GM19328 (cell line): Measurements from ENCODE around the gene NEUROD1.
"Not testable (repeated sequence)": the region's sequence is repeated elsewhere in the genome, so short reads cannot be mapped to it uniquely, and the experiment has no call there.

ENCODE experiments used
- ATAC-seq: cut with Tn5 transposase; IDR thresholded peaks from one replicate; pipeline ENCODE4 v1.9.1; 2021; ENCODE audit warnings: mild to moderate bottlenecking, moderate library complexity; ENCODE audit not compliant: unreplicated experiment

The NEUROD1 gene

GRCh38 chr2:181680055-181680936 is at the start of gene NEUROD1:
NEUROD1 (minus strand) TSS chr2:181680517; CDS start chr2:181678860, 1,657 bp downstream.
- no peak for ATAC-seq

GRCh38 chr2:181725476-181725875 is 45.2 kb upstream of the NEUROD1 start:
- no peak for ATAC-seq

- ATAC-seq = no peak
These were observed 44.3 kb upstream of the NEUROD1 start for GRCh38 chr2:181724662-181725061.

DNA sequence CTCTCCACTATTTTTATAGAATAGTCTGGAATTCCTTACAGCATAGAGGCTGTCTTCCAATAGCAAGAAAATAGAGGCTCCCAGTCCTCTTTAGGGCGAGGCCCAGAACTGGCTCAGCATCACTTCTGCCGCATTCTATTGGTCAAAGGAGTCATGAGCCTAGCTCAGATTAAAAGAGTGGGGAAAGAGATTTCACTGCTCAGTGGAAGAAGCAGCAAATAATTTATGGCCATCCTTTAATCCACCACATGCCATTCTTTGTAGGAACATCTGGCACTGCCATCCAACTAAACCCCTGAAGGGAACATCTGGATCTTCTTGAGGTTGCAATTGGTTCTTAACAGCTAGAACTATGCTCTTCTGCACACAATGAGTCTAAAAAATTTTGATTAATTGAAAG is 43.4 kb upstream of the NEUROD1 start:
- no peak for ATAC-seq

DNA sequence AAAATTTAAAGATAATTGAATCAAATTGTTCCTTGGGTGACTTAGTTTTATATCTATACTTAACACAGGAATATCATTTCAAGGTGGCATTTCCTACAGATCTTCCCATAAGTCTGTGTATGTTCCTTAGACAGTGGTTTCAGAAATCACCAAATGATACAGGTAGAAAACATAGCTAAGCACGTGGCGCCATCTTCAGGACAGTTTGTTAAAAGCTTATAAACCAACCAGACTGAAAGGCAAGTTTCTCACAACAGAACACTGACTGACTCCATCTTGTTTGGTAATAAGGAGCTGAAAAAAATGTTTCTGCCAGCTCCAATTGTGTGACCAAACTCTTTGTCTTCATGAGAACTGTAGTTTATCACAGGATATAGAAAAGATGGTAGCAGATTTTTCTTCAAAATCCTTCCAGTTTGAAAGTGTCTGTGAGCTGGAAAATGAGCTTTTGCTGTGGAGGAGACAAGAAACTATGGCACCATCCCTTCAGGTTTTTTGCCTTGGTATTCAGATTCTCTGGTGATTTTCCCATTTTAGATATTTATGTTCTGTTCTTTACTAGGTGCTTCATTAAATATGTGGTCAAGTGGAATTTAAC is 34.8 kb upstream of the NEUROD1 start:
- ATAC-seq = no peak

DNA sequence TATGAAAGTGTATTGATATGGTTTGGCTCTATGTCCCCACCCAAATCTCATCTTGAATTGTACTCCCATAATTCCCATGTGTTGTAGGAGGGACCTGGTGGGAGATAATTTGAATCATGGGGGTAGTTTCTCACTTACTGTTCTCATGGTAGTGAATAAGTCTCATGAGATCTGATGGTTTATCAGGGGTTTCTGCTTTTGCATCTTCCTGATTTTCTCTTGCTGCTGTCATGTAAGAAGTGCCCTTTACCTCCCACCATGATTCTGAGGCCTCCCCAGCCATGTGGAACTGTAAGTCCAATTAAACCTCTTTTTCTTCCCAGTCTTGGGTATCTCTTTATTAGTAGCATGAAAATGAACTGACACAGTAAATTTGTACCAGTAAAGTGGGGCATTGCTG is 30.7 kb upstream of the NEUROD1 start:
- not testable (repeated sequence) for ATAC-seq

DNA sequence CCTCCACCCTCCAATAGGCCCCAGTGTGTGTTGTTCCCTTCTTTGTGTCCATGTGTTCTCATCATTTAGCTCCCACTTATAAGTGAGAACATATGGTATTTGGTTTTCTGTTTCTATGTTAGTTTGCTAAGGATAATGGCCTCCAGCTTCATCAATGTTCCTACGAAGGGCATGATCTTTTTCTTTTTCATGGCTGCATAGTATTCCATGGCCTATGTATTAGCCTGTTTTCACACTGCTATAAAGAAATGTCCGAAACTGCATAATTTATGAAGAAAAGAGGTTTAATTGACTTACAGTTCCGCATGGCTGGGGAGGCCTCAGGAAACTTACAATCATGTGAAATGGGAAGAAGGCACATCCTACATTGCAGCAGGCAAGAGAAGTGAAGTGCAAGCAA is 22.2 kb upstream of the NEUROD1 start:
- ATAC-seq = not testable (repeated sequence)

DNA sequence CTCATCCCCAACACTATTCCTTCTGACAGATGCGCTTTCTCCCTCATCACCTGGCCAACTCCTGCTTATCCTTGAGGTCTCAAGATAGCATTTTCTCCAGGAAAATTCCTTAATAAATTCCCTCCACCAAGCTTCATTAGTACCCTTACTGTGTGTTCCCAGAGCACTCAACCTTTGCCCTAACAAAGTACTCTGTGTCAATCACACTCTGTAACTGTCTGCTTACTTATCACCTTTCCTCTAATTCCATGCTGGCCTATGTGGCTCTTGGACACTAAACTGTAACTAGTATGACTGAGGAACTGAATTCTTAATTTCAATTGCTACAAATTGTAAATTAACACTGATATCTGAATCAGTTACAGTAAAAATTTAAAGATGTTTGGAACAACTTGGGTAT is 17.9 kb upstream of the NEUROD1 start:
- no peak for ATAC-seq

DNA sequence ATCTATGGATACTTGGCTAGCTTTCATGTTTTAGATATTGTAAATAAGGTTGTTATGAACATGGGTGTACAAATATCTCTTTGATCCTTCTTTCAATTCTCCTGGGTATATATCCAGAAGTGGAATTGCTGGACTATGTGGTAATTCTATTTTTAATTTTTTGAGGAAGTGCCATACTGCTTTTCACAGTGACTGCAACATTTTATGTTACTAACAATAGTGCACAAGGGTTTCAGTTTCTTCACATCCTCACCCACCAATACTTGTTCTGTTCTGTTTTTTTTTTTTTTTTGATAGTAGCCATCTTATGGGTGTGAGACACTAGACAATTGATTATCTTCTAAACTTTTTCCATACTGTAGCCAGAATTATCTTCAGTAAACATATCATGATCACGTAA is 17.3 kb upstream of the NEUROD1 start:
- ATAC-seq = no peak

GRCh38 chr2:181697126-181697525 is 16.8 kb upstream of the NEUROD1 start:
- ATAC-seq = no peak

- no peak for ATAC-seq
These were observed 14.0 kb upstream of the NEUROD1 start for GRCh38 chr2:181694271-181694670.

DNA sequence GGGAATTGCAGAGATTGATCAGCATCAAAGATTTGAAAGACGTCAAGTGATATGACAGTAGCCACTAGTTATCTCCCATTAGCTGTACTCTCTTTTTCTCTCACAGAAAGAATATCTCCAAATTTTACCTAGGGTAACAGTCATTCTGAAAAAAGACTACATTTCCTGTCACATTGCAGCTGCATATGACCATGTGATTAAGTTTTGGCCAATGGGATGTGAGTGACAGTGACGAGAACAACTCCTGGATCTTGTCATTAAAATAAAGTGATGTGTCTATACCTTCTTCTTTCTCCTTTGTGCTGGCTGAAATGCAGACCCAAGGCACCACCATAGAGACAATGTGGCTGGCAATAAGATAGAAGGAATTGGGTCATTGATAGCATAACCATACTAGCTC is 10.5 kb upstream of the NEUROD1 start:
- ATAC-seq = no peak

GRCh38 chr2:181686576-181687185 is 6.4 kb upstream of the NEUROD1 start:
- ATAC-seq = no peak

DNA sequence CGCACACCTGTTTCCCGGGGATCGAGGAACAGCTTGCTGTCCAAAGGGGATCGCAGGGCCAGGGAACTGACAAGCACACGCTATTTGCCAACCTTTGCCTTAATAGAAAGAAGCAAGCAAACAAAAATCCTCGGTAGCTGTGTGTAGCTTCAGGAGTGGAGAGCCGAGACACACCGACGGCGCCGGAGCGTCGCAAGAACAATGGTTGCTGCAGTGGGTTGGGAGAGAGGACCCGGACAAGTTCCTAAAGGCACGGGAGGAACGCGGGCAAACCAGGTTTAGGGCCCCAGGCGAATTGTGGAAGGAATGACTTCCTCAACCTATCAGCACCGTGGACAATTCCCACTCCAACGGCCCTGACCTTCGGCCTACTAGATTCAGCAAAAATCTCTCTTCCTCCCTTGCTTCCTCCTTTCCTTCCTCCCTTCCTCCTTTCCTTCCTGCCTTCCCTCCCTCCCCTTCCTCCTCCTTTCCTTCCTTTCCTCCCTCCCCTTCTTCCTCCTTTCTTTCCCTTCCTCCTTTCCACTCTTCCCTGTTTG is 4.9 kb upstream of the NEUROD1 start:
- ATAC-seq = no peak

DNA sequence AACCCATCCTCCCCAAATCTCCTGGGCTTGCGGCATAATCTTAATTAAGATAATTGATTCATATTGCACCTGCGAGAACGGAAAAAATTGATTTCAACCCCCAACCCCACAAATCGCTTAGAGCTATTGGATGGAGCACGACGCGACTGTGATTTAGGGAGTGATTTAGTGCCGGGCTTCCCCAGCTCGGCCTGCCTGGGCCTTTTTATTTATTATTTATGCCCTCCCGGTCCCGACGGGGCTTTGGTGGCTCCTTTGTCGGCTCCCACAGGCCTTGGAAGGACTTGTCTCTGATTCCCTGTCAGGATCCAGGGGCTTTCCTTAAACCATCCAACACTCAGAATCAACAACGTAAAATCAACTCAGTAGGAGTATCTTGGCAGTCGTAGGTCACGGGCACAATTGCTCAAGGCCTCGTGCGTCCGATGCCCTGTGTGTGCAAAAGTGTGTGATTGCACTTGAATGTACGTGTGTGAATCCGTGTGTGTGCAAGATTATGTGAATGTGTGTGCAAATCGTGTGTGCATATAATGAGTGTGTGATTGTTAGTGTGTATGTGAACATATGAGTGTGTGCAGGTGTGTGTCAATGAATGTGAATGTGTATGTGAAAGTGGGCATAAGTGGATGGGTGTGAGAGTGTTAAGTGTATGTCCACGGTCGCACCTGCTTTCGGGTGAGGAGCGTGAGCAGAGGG is 4.3 kb upstream of the NEUROD1 start:
- no peak for ATAC-seq

DNA sequence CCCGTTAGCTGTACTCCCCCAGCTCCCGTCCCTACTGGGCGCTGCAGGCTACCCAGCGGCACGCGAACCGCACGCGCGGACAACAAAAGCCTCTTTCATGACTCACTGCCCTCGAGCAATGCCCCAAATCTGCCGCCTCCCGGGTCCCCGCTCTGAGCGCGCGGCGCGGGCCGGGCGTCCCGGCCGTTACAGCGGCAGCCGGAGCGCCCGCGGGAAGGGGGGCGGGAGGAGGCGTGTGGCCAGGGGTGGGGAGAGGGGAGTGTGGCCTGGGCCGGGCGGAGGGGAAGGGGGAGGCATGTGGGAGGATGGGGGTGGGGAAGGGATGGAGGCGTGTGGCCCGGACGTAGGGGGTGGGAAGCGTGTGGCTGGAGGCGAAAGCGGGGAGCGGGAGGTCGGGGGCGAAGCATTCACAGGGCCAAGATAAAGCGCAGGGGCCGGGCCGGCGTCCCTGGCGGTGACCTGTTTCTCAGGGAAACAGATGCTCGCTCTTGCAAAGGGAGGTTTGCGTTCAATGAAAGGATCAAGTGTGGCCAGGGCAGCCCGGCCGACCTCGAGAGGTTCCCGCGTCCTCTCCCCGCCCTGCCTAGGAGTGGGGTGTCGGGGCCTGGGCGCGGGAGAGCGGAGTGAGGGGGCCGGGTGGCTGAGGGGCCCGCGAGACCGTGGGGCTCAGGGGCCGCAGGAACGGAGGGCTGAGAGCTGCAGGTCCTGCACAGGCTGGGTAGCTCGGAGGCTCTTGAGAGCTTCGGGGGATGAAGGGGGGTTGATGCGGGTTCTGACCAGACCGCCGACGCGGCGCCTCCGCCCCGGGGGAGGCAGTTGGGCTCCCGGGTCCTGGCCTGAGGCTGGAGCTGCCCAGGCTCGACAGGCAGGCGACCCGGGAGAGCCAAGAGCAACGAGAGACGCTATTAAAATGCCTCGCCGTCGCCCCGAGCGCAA is 3.5 kb upstream of the NEUROD1 start:
- ATAC-seq = no peak

- ATAC-seq = no peak
These were observed 2.6 kb upstream of the NEUROD1 start for GRCh38 chr2:181682795-181683517.

DNA sequence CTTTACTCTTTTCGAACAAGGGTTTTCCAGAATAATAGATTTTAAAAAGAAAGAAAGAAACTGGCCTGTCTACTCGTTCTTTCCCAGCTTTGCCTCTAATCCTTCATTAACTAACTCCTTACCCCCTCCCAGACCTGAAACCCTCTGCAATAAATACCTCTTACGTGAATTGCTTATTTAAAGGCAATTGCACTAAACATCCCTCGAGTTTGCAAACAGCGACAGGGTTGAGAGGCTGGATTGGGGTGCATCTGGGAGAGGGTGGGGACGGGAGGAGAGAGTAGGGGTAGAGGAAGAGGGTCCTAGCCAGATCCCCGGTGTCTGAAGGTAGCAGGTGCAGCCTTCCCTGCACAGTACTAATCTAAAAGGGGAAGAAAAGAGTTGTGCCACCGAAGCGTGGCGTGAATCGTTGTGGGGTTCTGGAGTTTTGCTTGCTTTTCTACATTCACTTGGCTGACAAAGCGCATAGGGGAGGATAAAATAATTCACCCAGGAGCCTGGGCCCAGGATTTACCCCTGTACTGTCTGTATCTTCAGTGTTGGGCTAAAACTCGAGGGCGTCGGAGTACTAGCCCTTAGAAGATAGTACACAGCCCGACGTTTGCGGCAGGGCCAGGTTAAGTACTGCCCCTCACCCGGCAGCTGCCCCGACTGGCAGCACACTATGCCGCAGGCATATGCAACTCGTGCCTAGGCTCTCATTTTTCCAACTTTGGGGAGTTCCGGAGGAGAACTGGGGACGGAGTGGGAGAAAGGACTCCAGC is 1.9 kb upstream of the NEUROD1 start:
- ATAC-seq = no peak
